K562 (cell line): ENCODE results near the gene TAOK2. TPM values are rescaled to one million over a fixed set of nuclear protein-coding genes. Genes with fewer than 3 reads are reported as not detected.

Source experiments
- ATAC-seq: fragments of 200-7000 bp; cut with Tn5 transposase; 3 replicates; pipeline ENCODE4 v1.9.1; 2020; ENCODE audit warnings: moderate library complexity
- BruUV-seq: library from RNA; stranded (reverse); fragments of 400-500 nt; replicated peaks from 2 replicates; lab custom pipeline; 2021; lab: Mats Ljungman, UMichigan
- CTCF ChIA-PET: fragments of 300-600 bp; formaldehyde crosslinking; extraction: SDS; loops from one replicate; lab custom pipeline; 2021; ENCODE audit warnings: low intra/inter-chr PET ratio; lab: Yijun Ruan, JAX
- POLR2A ChIA-PET: fragments of 300-600, 350-650 bp; sonication (Branson Sonifier 250); formaldehyde crosslinking; extraction: SDS; loops from one replicate; lab custom pipeline; 2021; ENCODE audit warnings: antibody characterized with exemption, inconsistent platforms; lab: Yijun Ruan, JAX
- DNase-seq, 4 experiments: peaks; one replicate each; pipeline versions ENCODE4 v3.0.0 to v3.0.0-alpha.2; 2011 to 2018; ENCODE audit warnings: low spot score in 3 of 4, mixed read lengths in 3 of 4; ENCODE audit errors: extremely low read depth in 1 of 4
- FAIRE-seq: peaks from 2 replicates; lab custom pipeline; 2011; peaks lifted over from hg19 to GRCh38; lab: Jason Lieb, UNC
- H2AFZ ChIP-seq: 2 replicates; pipeline ENCODE4 v1.6.0; 2011; ENCODE audit warnings: low read depth, low read length, control low read depth, inconsistent platforms
- H3K27ac ChIP-seq: fragments of 200-600 bp; 3 replicates; pipeline ENCODE4 v1.8.0; 2011; ENCODE audit warnings: low read depth, mild to moderate bottlenecking, control low read depth, inconsistent platforms, low read length, moderate library complexity, mixed read lengths; ENCODE audit errors: extremely low read depth
- H3K27me3 ChIP-seq, 2 experiments: fragments of 300-600 bp in 1 of 2; 2 replicates in 1 of 2; 3 replicates in 1 of 2; pipeline versions ENCODE4 v1.6.0 to v1.8.0; 2011; ENCODE audit warnings: inconsistent platforms in 2 of 2, low read length in 2 of 2, mild to moderate bottlenecking in 1 of 2, mixed read lengths in 1 of 2, moderate library complexity in 1 of 2; ENCODE audit not compliant: control insufficient read depth in 2 of 2, insufficient read depth in 2 of 2
- H3K36me3 ChIP-seq: fragments of 300-600 bp; 3 replicates; pipeline ENCODE4 v1.8.0; 2011; ENCODE audit warnings: mild to moderate bottlenecking, low read length, inconsistent platforms; ENCODE audit not compliant: control insufficient read depth, insufficient read depth
- H3K4me1 ChIP-seq, 2 experiments: fragments of 200-600 bp in 1 of 2; replicated peaks in 1 of 2; 2 replicates in 1 of 2; 3 replicates in 1 of 2; pipeline versions ENCODE4 v1.5.1 to v1.8.0; 2011; ENCODE audit warnings: inconsistent platforms in 2 of 2, low read length in 2 of 2, mild to moderate bottlenecking in 1 of 2, mixed read lengths in 1 of 2, moderate library complexity in 1 of 2; ENCODE audit not compliant: control insufficient read depth in 2 of 2, insufficient read depth in 2 of 2
- H3K4me2 ChIP-seq: 2 replicates; pipeline ENCODE4 v1.6.1; 2011; ENCODE audit warnings: low read length, control low read depth, inconsistent platforms, mixed read lengths; ENCODE audit not compliant: insufficient read depth
- H3K4me3 ChIP-seq: fragments of 200-600 bp; sonication (generic), shearing (Covaris generic); 2 replicates; pipeline ENCODE4 v1.5.1; 2016; ENCODE audit warnings: control low read depth, inconsistent platforms
- H3K79me2 ChIP-seq: fragments of 200-600 bp; 3 replicates; pipeline ENCODE4 v1.8.0; 2011; ENCODE audit warnings: low read length, inconsistent platforms; ENCODE audit not compliant: control insufficient read depth, insufficient read depth
- H3K9ac ChIP-seq, 2 experiments: 2 replicates each; pipeline versions ENCODE4 v1.6.0 to v1.6.1; 2011; ENCODE audit warnings: low read depth in 2 of 2, low read length in 2 of 2, control low read depth in 1 of 2, inconsistent platforms in 1 of 2, mild to moderate bottlenecking in 1 of 2, mixed read lengths in 1 of 2; ENCODE audit not compliant: insufficient read depth in 1 of 2
- H3K9me1 ChIP-seq: one replicate; pipeline ENCODE4 v1.6.0; 2011; ENCODE audit warnings: inconsistent platforms, mild to moderate bottlenecking, low read length, moderate library complexity; ENCODE audit not compliant: control insufficient read depth, insufficient read depth
- H3K9me3 ChIP-seq: replicated peaks from 2 replicates; pipeline ENCODE4 v1.5.1; 2011; ENCODE audit warnings: low read depth, low read length, inconsistent platforms; ENCODE audit not compliant: control insufficient read depth, insufficient read depth
- H4K20me1 ChIP-seq: replicated peaks from 2 replicates; pipeline ENCODE4 v1.6.1; 2011; ENCODE audit warnings: low read length, inconsistent platforms, mixed read lengths; ENCODE audit not compliant: control insufficient read depth, insufficient read depth
- MECOM ChIP-seq: fragments of 250-450 bp; sonication (Bioruptor Pico); IDR thresholded peaks from 2 replicates; pipeline ENCODE4 v1.8.0; 2022; ENCODE audit warnings: inconsistent platforms
- MYNN ChIP-seq, 2 experiments: sonication (generic); formaldehyde crosslinking in 1 of 2; IDR thresholded peaks; 2 replicates each; pipeline versions ENCODE4 v1.5.0 to v1.6.1; 2016 to 2020; ENCODE audit warnings: antibody characterized with exemption in 1 of 2, missing genetic modification reagents in 1 of 2
- POLR2G ChIP-seq: fragments of 200-400 bp; formaldehyde crosslinking; IDR thresholded peaks from 2 replicates; pipeline ENCODE4 v1.6.1; 2017; ENCODE audit warnings: low read depth, mild to moderate bottlenecking, antibody characterized with exemption, low read length, moderate library complexity
- RBFOX2 ChIP-seq: fragments of 200-400 bp; formaldehyde crosslinking; IDR thresholded peaks from 2 replicates; pipeline ENCODE4 v1.6.1; 2017; ENCODE audit warnings: low read depth, mild to moderate bottlenecking, low read length, moderate library complexity
- WGBS: fragments of 100-300 bp; shearing (Covaris generic); methylation state at CpG from one replicate; pipeline ENCODE4 v1.1.6; 2016; ENCODE audit warnings: low coverage, mixed read lengths; ENCODE audit not compliant: insufficient coverage; ENCODE audit errors: missing lambda C conversion rate; 5-methylcytosine and 5-hydroxymethylcytosine counted together
- in situ Hi-C: fragments of 300-500 bp; cut with MboI; formaldehyde crosslinking; loops from 4 replicates; pipeline ENCODE4 v1.15.0; 2018; ENCODE audit warnings: inconsistent platforms, mixed read lengths
- intact Hi-C: fragments of 100-400 bp; cut with micrococcal nuclease; formaldehyde crosslinking; loops from 2 replicates; pipeline ENCODE4 v1.14.2; 2022
- polyA plus RNA-seq, 8 experiments: library from polyadenylated mRNA; depleted of rRNA in 4 of 8; stranded (reverse) in 5 of 8; unstranded in 3 of 8; fragments of >200 nt; fragmentation: Nextera tagmentation in 2 of 8; fragmentation: Illumina TruSeq in 1 of 8; extraction: Ambion mirVana in 2 of 8; extraction: Trizol in 1 of 8; gene quantifications; 2 replicates each; pipeline versions ENCODE4 v1.2.1 to v1.2.3, GENCODE V29; 2011 to 2014; ENCODE audit warnings: inconsistent platforms in 1 of 8, missing spikeins in 1 of 8
- total RNA-seq, 7 experiments: library from RNA; depleted of rRNA in 6 of 7; stranded (reverse); fragments of >200 nt in 6 of 7; fragmentation: Illumina TruSeq in 2 of 7; extraction: Trizol in 2 of 7; gene quantifications; 2 replicates each; pipeline versions ENCODE4 v1.2.1 to v1.2.3, GENCODE V29; 2011 to 2021; ENCODE audit warnings: low replicate concordance in 1 of 7

Gene TAOK2
- total and polyA plus RNA-seq, 9 of the 15 experiments (the other 6 are each of a cell fraction or from before 2014, with no cell fraction given) = 0.10 to 41.8 (median 13.7) TPM

DNA sequence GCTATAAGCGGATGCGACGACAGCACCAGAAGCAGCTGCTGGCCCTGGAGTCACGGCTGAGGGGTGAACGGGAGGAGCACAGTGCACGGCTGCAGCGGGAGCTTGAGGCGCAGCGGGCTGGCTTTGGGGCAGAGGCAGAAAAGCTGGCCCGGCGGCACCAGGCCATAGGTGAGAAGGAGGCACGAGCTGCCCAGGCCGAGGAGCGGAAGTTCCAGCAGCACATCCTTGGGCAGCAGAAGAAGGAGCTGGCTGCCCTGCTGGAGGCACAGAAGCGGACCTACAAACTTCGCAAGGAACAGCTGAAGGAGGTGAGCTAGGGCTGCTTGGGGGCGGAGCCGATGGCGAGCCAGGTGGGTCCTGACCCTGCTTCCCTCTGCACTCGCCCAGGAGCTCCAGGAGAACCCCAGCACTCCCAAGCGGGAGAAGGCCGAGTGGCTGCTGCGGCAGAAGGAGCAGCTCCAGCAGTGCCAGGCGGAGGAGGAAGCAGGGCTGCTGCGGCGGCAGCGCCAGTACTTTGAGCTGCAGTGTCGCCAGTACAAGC lies 11.7 kb downstream of the TAOK2 start:
- no peak for DNase-seq
- Histone ChIP-seq H3K27me3 (no peaks in the 10 kb centered on the region), H3K27ac (no peak overlapping the region), H3K9me1 (no peaks in the 10 kb centered on the region), H3K4me3 (no peak overlapping the region), H3K4me2 (no peak overlapping the region), H4K20me1 (0 out of 2 replicates have a peak, but pooled peaks cover under 1% of the 10 kb centered on the region), H3K9ac (no peak overlapping the region), H3K4me1 (peaks cover 0 to 15% of the 10 kb centered on the region in 2 experiments; a peak in 1 of 5 replicates), H2AFZ (no peak overlapping the region), H3K36me3 (peaks cover 100% of the 10 kb centered on the region), H3K79me2 (no peaks in the 10 kb centered on the region), H3K9me3 (no peaks in the 10 kb centered on the region)
- ChIA-PET POLR2A (interaction anchor here (0.6 to 2.6 kb wide), 5 partner anchors 11 to 300 kb away, joined by 3 to 22 read pairs (median 3); partner anchors contain the start of gene TAOK2), CTCF (no interaction called here)
- in situ Hi-C loops (no loop called here), intact Hi-C loops (no loop called here)
- no TSS peak for BruUV-seq
- WGBS = 93% methylated on average over 19 of the region's 28 CpGs
- FAIRE-seq = no peak
- no peak for ATAC-seq
- TF ChIP-seq POLR2G = 0 out of 2 replicates have a peak, but pooled peaks have one; percentile 29
- TF ChIP-seq MYNN (IDR thresholded peaks at IDR 0.05) = no peak
- no peak for TF ChIP-seq MYNN (CRISPR knock-in tag; IDR thresholded peaks at IDR 0.05)
- peak; percentile 38 for TF ChIP-seq RBFOX2

DNA sequence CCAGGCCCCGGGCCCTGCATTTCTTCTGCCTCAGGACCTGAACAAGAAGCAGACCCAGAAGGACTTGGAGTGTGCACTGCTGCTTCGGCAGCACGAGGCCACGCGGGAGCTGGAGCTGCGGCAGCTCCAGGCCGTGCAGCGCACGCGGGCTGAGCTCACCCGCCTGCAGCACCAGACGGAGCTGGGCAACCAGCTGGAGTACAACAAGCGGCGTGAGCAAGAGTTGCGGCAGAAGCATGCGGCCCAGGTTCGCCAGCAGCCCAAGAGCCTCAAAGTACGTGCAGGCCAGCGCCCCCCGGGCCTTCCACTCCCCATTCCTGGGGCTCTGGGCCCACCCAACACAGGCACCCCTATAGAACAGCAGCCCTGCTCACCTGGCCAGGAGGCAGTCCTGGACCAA lies 12.6 kb downstream of the TAOK2 start:
- Histone ChIP-seq H3K27me3 (no peaks in the 10 kb centered on the region), H4K20me1 (no peaks in the 10 kb centered on the region), H3K9me3 (no peaks in the 10 kb centered on the region), H2AFZ (no peak overlapping the region), H3K9me1 (no peaks in the 10 kb centered on the region), H3K36me3 (peaks cover 99% of the 10 kb centered on the region; the same call in 2 of the 3 replicates), H3K4me3 (no peak overlapping the region), H3K4me1 (peaks cover 0 to 18% of the 10 kb centered on the region in 2 experiments; a peak in 1 of 5 replicates), H3K79me2 (no peaks in the 10 kb centered on the region), H3K9ac (no peak overlapping the region), H3K27ac (no peak overlapping the region), H3K4me2 (no peak overlapping the region)
- no TSS peak for BruUV-seq
- in situ Hi-C loops = no loop called here
- CTCF ChIA-PET = no interaction called here
- POLR2A ChIA-PET = interaction anchor here (0.6 to 2.6 kb wide), 3 partner anchors 12 to 46 kb away, joined by 3 to 22 read pairs (median 4); partner anchors contain the start of gene TAOK2
- no peak for ATAC-seq
- no peak for DNase-seq
- WGBS = 94% methylated on average over 16 of the region's 20 CpGs
- no peak for FAIRE-seq
- intact Hi-C loops = no loop called here
- TF ChIP-seq RBFOX2 (peak; percentile 5; the same call in 1 of the 2 replicates), MECOM (CRISPR knock-in tag) (no peak)
